K562 (cell line): ENCODE measurements around the gene ZNF552. TPM values are rescaled to one million over a fixed set of nuclear protein-coding genes. Genes with fewer than 3 reads are reported as not detected.
"Not testable (repeated sequence)": the region's sequence is repeated elsewhere in the genome, so short reads cannot be mapped to it uniquely, and the experiment has no call there.

Experiments
- AFF4 ChIP-seq: sonication (generic); formaldehyde crosslinking; IDR thresholded peaks from 2 replicates; pipeline ENCODE4 v1.8.0; 2023; ENCODE audit warnings: mild to moderate bottlenecking, missing genetic modification reagents
- KDM5B ChIP-seq: fragments of 200-600 bp; sonication (generic); IDR thresholded peaks from 2 replicates; pipeline ENCODE4 v1.6.1; 2012; ENCODE audit warnings: low read depth, mild to moderate bottlenecking, moderate library complexity, low read length, control low read depth, inconsistent platforms; ENCODE audit not compliant: insufficient replicate concordance
- NKRF ChIP-seq: fragments of 450-650 bp; IDR thresholded peaks from 2 replicates; pipeline ENCODE4 v1.6.1; 2016; ENCODE audit warnings: borderline replicate concordance
- NR2C1 ChIP-seq, 2 experiments: fragments of 450-650 bp; IDR thresholded peaks; 2 replicates each; pipeline ENCODE4 v1.6.1; 2017; ENCODE audit warnings: mild to moderate bottlenecking in 2 of 2, antibody characterized with exemption in 1 of 2, inconsistent platforms in 1 of 2, missing compliant biosample characterization in 1 of 2, missing genetic modification characterization in 1 of 2
- REST ChIP-seq, 2 experiments: fragments of 450-650 bp; formaldehyde crosslinking in 1 of 2; IDR thresholded peaks; 2 replicates each; pipeline versions ENCODE4 v1.4.0 to v1.6.1; 2014 to 2020; ENCODE audit warnings: mild to moderate bottlenecking in 2 of 2, borderline replicate concordance in 1 of 2, low read depth in 1 of 2
- SIN3A ChIP-seq, 2 experiments: fragments of 150-350 bp in 1 of 2; IDR thresholded peaks; 2 replicates each; pipeline ENCODE4 v1.6.1; 2011 to 2016; ENCODE audit warnings: borderline replicate concordance in 2 of 2, low read depth in 2 of 2, low read length in 2 of 2, mild to moderate bottlenecking in 2 of 2, moderate library complexity in 2 of 2; ENCODE audit not compliant: control insufficient read depth in 1 of 2
- ZBTB9 ChIP-seq: fragments of 450-650 bp; formaldehyde crosslinking; IDR thresholded peaks from 2 replicates; pipeline ENCODE4 v1.4.0; 2020; ENCODE audit warnings: mild to moderate bottlenecking, moderate library complexity
- polyA plus RNA-seq, 8 experiments: library from polyadenylated mRNA; depleted of rRNA in 4 of 8; stranded (reverse) in 5 of 8; unstranded in 3 of 8; fragments of >200 nt; fragmentation: Nextera tagmentation in 2 of 8; fragmentation: Illumina TruSeq in 1 of 8; extraction: Ambion mirVana in 2 of 8; extraction: Trizol in 1 of 8; gene quantifications; 2 replicates each; pipeline versions ENCODE4 v1.2.1 to v1.2.3, GENCODE V29; 2011 to 2014; ENCODE audit warnings: inconsistent platforms in 1 of 8, missing spikeins in 1 of 8
- total RNA-seq, 7 experiments: library from RNA; depleted of rRNA in 6 of 7; stranded (reverse); fragments of >200 nt in 6 of 7; fragmentation: Illumina TruSeq in 2 of 7; extraction: Trizol in 2 of 7; gene quantifications; 2 replicates each; pipeline versions ENCODE4 v1.2.1 to v1.2.3, GENCODE V29; 2011 to 2021; ENCODE audit warnings: low replicate concordance in 1 of 7

The ZNF552 gene
- total and polyA plus RNA-seq, 9 of the 15 experiments (the other 6 are each of a cell fraction or from before 2014, with no cell fraction given): 4.4 to 12.4 (median 8.5) TPM

GRCh38 chr19:57849666-57850473 is 35.2 kb upstream of the ZNF552 start, which contains the start of gene ZNF587 (continued):
- 0 out of 2 replicates have a peak, but pooled peaks have one; percentile 45 for TF ChIP-seq AFF4 (CRISPR knock-in tag)
- TF ChIP-seq NR2C1 (IDR thresholded peaks at IDR 0.05); REST (CRISPR knock-in tag; IDR thresholded peaks at IDR 0.05; ENCODE audit: low read depth): not testable (repeated sequence)
- TF ChIP-seq NR2C1 (tag; IDR thresholded peaks at IDR 0.05): peak; percentile 69
- TF ChIP-seq REST (IDR thresholded peaks at IDR 0.05; ENCODE audit: borderline replicate concordance): peak; percentile 94
- TF ChIP-seq NKRF: peak; percentile 82
- TF ChIP-seq SIN3A (IDR thresholded peaks at IDR 0.05; ENCODE audit: borderline replicate concordance in 2 of 2, control insufficient read depth in 1 of 2, low read depth in 2 of 2, low read length in 2 of 2): peak; percentile 71 to 94; a peak in 3 of 4 replicates
- TF ChIP-seq KDM5B: peak; percentile 62
- TF ChIP-seq ZBTB9 (CRISPR knock-in tag): peak; percentile 38; the same call in 1 of the 2 replicates
